ENCODE measurements around the gene KCNF1.

The KCNF1 gene

GRCh38 chr2:10912076-10912731 lies 470 bp downstream of the KCNF1 start:
- H3K36me3 ChIP-seq (ENCODE audit: insufficient read depth, low read length) = no peaks in the 10 kb centered on the region
- peaks cover 10% of the 10 kb centered on the region for H3K9me3 ChIP-seq (ENCODE audit: low read length)
- peaks cover 15% of the 10 kb centered on the region for H3K4me1 ChIP-seq (ENCODE audit: insufficient read depth, low read length)
- no peak overlapping the region for H2AFZ ChIP-seq (ENCODE audit: low read depth, low read length)
- peak overlapping the region; percentile 28 for H3K4me3 ChIP-seq (ENCODE audit: low read length)
- H3K27me3 ChIP-seq (ENCODE audit: insufficient read depth, low read length) = peaks cover 4% of the 10 kb centered on the region

GRCh38 chr2:10912796-10913455 lies 1.2 kb downstream of the KCNF1 start:
- no peak overlapping the region for H3K4me3 ChIP-seq (ENCODE audit: low read length)
- H3K9me3 ChIP-seq (ENCODE audit: low read length) = peaks cover 10% of the 10 kb centered on the region
- peaks cover 4% of the 10 kb centered on the region for H3K27me3 ChIP-seq (ENCODE audit: insufficient read depth, low read length)
- H3K36me3 ChIP-seq (ENCODE audit: insufficient read depth, low read length) = no peaks in the 10 kb centered on the region
- H3K4me1 ChIP-seq (ENCODE audit: insufficient read depth, low read length) = peaks cover 15% of the 10 kb centered on the region
- H2AFZ ChIP-seq (ENCODE audit: low read depth, low read length) = no peak overlapping the region

- Histone ChIP-seq H3K36me3 (ENCODE audit: insufficient read depth, low read length) (no peaks in the 10 kb centered on the region), H3K4me1 (ENCODE audit: insufficient read depth, low read length) (peaks cover 15% of the 10 kb centered on the region), H3K27me3 (ENCODE audit: insufficient read depth, low read length) (peaks cover 4% of the 10 kb centered on the region), H3K4me3 (ENCODE audit: low read length) (no peak overlapping the region), H3K9me3 (ENCODE audit: low read length) (peaks cover 10% of the 10 kb centered on the region), H2AFZ (ENCODE audit: low read depth, low read length) (no peak overlapping the region)
Observed at GRCh38 chr2:10913501-10914271, 2.0 kb downstream of the KCNF1 start.

GRCh38 chr2:10914272-10914693 lies 2.5 kb downstream of the KCNF1 start:
- H3K27me3 ChIP-seq (ENCODE audit: insufficient read depth, low read length) = peaks cover 3% of the 10 kb centered on the region
- peaks cover 10% of the 10 kb centered on the region for H3K9me3 ChIP-seq (ENCODE audit: low read length)
- no peaks in the 10 kb centered on the region for H3K36me3 ChIP-seq (ENCODE audit: insufficient read depth, low read length)
- no peak overlapping the region for H2AFZ ChIP-seq (ENCODE audit: low read depth, low read length)
- peaks cover 15% of the 10 kb centered on the region for H3K4me1 ChIP-seq (ENCODE audit: insufficient read depth, low read length)
- H3K4me3 ChIP-seq (ENCODE audit: low read length) = no peak overlapping the region

GRCh38 chr2:10915236-10915635 lies 3.5 kb downstream of the KCNF1 start:
- Histone ChIP-seq H3K4me1 (ENCODE audit: insufficient read depth, low read length) (peaks cover 11% of the 10 kb centered on the region), H3K36me3 (ENCODE audit: insufficient read depth, low read length) (no peaks in the 10 kb centered on the region), H3K4me3 (ENCODE audit: low read length) (no peak overlapping the region), H3K9me3 (ENCODE audit: low read length) (peaks cover 10% of the 10 kb centered on the region), H2AFZ (ENCODE audit: low read depth, low read length) (no peak overlapping the region), H3K27me3 (ENCODE audit: insufficient read depth, low read length) (peaks cover 3% of the 10 kb centered on the region)

- Histone ChIP-seq H3K27me3 (ENCODE audit: insufficient read depth, low read length) (peaks cover 3% of the 10 kb centered on the region), H3K4me3 (ENCODE audit: low read length) (no peak overlapping the region), H3K9me3 (ENCODE audit: low read length) (peaks cover 10% of the 10 kb centered on the region), H3K4me1 (ENCODE audit: insufficient read depth, low read length) (peaks cover 11% of the 10 kb centered on the region), H2AFZ (ENCODE audit: low read depth, low read length) (no peak overlapping the region), H3K36me3 (ENCODE audit: insufficient read depth, low read length) (no peaks in the 10 kb centered on the region)
Observed at GRCh38 chr2:10915731-10916276, 4.1 kb downstream of the KCNF1 start.

- H3K4me1 ChIP-seq (ENCODE audit: insufficient read depth, low read length) = no peaks in the 10 kb centered on the region
- peaks cover 10% of the 10 kb centered on the region for H3K9me3 ChIP-seq (ENCODE audit: low read length)
- H3K36me3 ChIP-seq (ENCODE audit: insufficient read depth, low read length) = no peaks in the 10 kb centered on the region
- no peak overlapping the region for H3K4me3 ChIP-seq (ENCODE audit: low read length)
- H3K27me3 ChIP-seq (ENCODE audit: insufficient read depth, low read length) = peaks cover 3% of the 10 kb centered on the region
- no peak overlapping the region for H2AFZ ChIP-seq (ENCODE audit: low read depth, low read length)
Observed at GRCh38 chr2:10916953-10917352, 5.2 kb downstream of the KCNF1 start.

- no peak overlapping the region for H2AFZ ChIP-seq (ENCODE audit: low read depth, low read length)
- no peaks in the 10 kb centered on the region for H3K36me3 ChIP-seq (ENCODE audit: insufficient read depth, low read length)
- peaks cover 6% of the 10 kb centered on the region for H3K9me3 ChIP-seq (ENCODE audit: low read length)
- peaks cover under 1% of the 10 kb centered on the region for H3K27me3 ChIP-seq (ENCODE audit: insufficient read depth, low read length)
- H3K4me3 ChIP-seq (ENCODE audit: low read length) = no peak overlapping the region
- H3K4me1 ChIP-seq (ENCODE audit: insufficient read depth, low read length) = no peaks in the 10 kb centered on the region
Observed at GRCh38 chr2:10917927-10918326, 6.2 kb downstream of the KCNF1 start.

- Histone ChIP-seq H3K36me3 (ENCODE audit: insufficient read depth, low read length) (no peaks in the 10 kb centered on the region), H2AFZ (ENCODE audit: low read depth, low read length) (no peak overlapping the region), H3K4me3 (ENCODE audit: low read length) (no peak overlapping the region), H3K27me3 (ENCODE audit: insufficient read depth, low read length) (no peaks in the 10 kb centered on the region), H3K9me3 (ENCODE audit: low read length) (no peaks in the 10 kb centered on the region), H3K4me1 (ENCODE audit: insufficient read depth, low read length) (no peaks in the 10 kb centered on the region)
Observed at GRCh38 chr2:10918661-10919409, 7.1 kb downstream of the KCNF1 start.

- Histone ChIP-seq H3K4me1 (ENCODE audit: insufficient read depth, low read length) (no peaks in the 10 kb centered on the region), H3K27me3 (ENCODE audit: insufficient read depth, low read length) (no peaks in the 10 kb centered on the region), H3K9me3 (ENCODE audit: low read length) (no peaks in the 10 kb centered on the region), H3K36me3 (ENCODE audit: insufficient read depth, low read length) (no peaks in the 10 kb centered on the region), H2AFZ (ENCODE audit: low read depth, low read length) (no peak overlapping the region), H3K4me3 (ENCODE audit: low read length) (no peak overlapping the region)
Observed at GRCh38 chr2:10919410-10919770, 7.7 kb downstream of the KCNF1 start.

- Histone ChIP-seq H3K27me3 (ENCODE audit: insufficient read depth, low read length) (no peaks in the 10 kb centered on the region), H2AFZ (ENCODE audit: low read depth, low read length) (no peak overlapping the region), H3K9me3 (ENCODE audit: low read length) (no peaks in the 10 kb centered on the region), H3K4me3 (ENCODE audit: low read length) (no peak overlapping the region), H3K36me3 (ENCODE audit: insufficient read depth, low read length) (no peaks in the 10 kb centered on the region), H3K4me1 (ENCODE audit: insufficient read depth, low read length) (no peaks in the 10 kb centered on the region)
Observed at GRCh38 chr2:10919771-10920621, 8.3 kb downstream of the KCNF1 start.

GRCh38 chr2:10920764-10921388 lies 9.1 kb downstream of the KCNF1 start:
- no peaks in the 10 kb centered on the region for H3K27me3 ChIP-seq (ENCODE audit: insufficient read depth, low read length)
- H3K4me1 ChIP-seq (ENCODE audit: insufficient read depth, low read length) = no peaks in the 10 kb centered on the region
- H3K9me3 ChIP-seq (ENCODE audit: low read length) = no peaks in the 10 kb centered on the region
- H3K4me3 ChIP-seq (ENCODE audit: low read length) = no peak overlapping the region
- H3K36me3 ChIP-seq (ENCODE audit: insufficient read depth, low read length) = no peaks in the 10 kb centered on the region
- no peak overlapping the region for H2AFZ ChIP-seq (ENCODE audit: low read depth, low read length)
